Common myeloid progenitor, CD34-positive (primary cell): ENCODE data around the gene TATDN2.

Experiments used
- CTCF ChIA-PET: fragments of 350-600 bp; sonication (Branson Sonifier 250); formaldehyde crosslinking; loops from one replicate; lab custom pipeline; 2021; ENCODE audit warnings: antibody characterized with exemption; lab: Charles Lee
- POLR2A ChIA-PET: fragments of 350-600 bp; sonication (Branson Sonifier 250); formaldehyde crosslinking; loops from one replicate; lab custom pipeline; 2021; ENCODE audit warnings: antibody characterized with exemption; lab: Charles Lee
- DNase-seq, 3 donors: peaks; one replicate each; pipeline versions ENCODE4 v3.0.0 to v3.0.0-alpha.2; 2013
- H3K27ac ChIP-seq, 2 experiments: 1 replicate in 1 of 2; 2 replicates in 1 of 2; pipeline ENCODE4 v1.7.0; 2013; ENCODE audit warnings: inconsistent platforms in 2 of 2, low read length in 2 of 2, mild to moderate bottlenecking in 2 of 2, low read depth in 1 of 2, moderate library complexity in 1 of 2; ENCODE audit not compliant: severe bottlenecking in 2 of 2, insufficient read depth in 1 of 2, poor library complexity in 1 of 2
- H3K27me3 ChIP-seq, 5 experiments: replicated peaks in 2 of 5; 1 replicate in 3 of 5; 2 replicates in 2 of 5; pipeline versions ENCODE4 v1.6.1 to v1.7.0; 2013; ENCODE audit warnings: low read length in 4 of 5, mild to moderate bottlenecking in 2 of 5, moderate library complexity in 2 of 5, inconsistent platforms in 1 of 5; ENCODE audit not compliant: insufficient read depth in 5 of 5, control insufficient read depth in 4 of 5
- H3K36me3 ChIP-seq, 4 experiments: 1 replicate in 2 of 4; 2 replicates in 2 of 4; pipeline versions ENCODE4 v1.6.1 to v1.7.0; 2013; ENCODE audit warnings: low read length in 3 of 4, control low read depth in 1 of 4, mild to moderate bottlenecking in 1 of 4; ENCODE audit not compliant: control insufficient read depth in 4 of 4, insufficient read depth in 4 of 4
- H3K4me1 ChIP-seq, 4 experiments: 1 replicate in 3 of 4; 2 replicates in 1 of 4; pipeline versions ENCODE4 v1.6.1 to v1.7.1; 2013; ENCODE audit warnings: low read length in 3 of 4, mild to moderate bottlenecking in 3 of 4, control low read depth in 1 of 4, inconsistent platforms in 1 of 4, moderate library complexity in 1 of 4; ENCODE audit not compliant: control insufficient read depth in 4 of 4, insufficient read depth in 4 of 4; ENCODE audit errors: control extremely low read depth in 1 of 4
- H3K4me3 ChIP-seq, 7 experiments: 1 replicate in 4 of 7; 2 replicates in 3 of 7; pipeline versions ENCODE4 v1.5.1 to v1.7.0; 2013; ENCODE audit warnings: mild to moderate bottlenecking in 7 of 7, low read length in 6 of 7, moderate library complexity in 6 of 7, inconsistent platforms in 2 of 7, low read depth in 2 of 7, control low read depth in 1 of 7; ENCODE audit not compliant: insufficient read depth in 4 of 7, control insufficient read depth in 1 of 7; ENCODE audit errors: extremely low read depth in 1 of 7
- H3K9me3 ChIP-seq, 5 experiments: 1 replicate in 4 of 5; 2 replicates in 1 of 5; pipeline versions ENCODE4 v1.6.1 to v1.7.1; 2013; ENCODE audit warnings: low read length in 4 of 5, mild to moderate bottlenecking in 2 of 5, inconsistent platforms in 1 of 5, low read depth in 1 of 5, moderate library complexity in 1 of 5; ENCODE audit not compliant: control insufficient read depth in 4 of 5, insufficient read depth in 2 of 5; ENCODE audit errors: control extremely low read depth in 1 of 5
- WGBS: methylation state at CpG from one replicate; pipeline ENCODE4 v1.1.5; 2013; ENCODE audit not compliant: insufficient coverage; 5-methylcytosine and 5-hydroxymethylcytosine counted together

Gene TATDN2

GRCh38 chr3:10300087-10300486, 51.8 kb downstream of the TATDN2 start:
- no peak overlapping the region for H3K4me3 ChIP-seq
- H3K36me3 ChIP-seq, result peaks cover 4 to 63% (median 46%) of the 10 kb centered on the region in 4 experiments
- CTCF ChIA-PET, result interaction anchor here (1.1 to 1.4 kb wide), 4 partner anchors 14 to 367 kb away, joined by 3 to 4 read pairs (median 4); no protein-coding TSS in a partner anchor
- peaks cover 0 to 11% (median 7%) of the 10 kb centered on the region in 4 experiments for H3K4me1 ChIP-seq
- H3K27me3 ChIP-seq, result no peaks in the 10 kb centered on the region
- POLR2A ChIA-PET, result no interaction called here
- DNase-seq, result no peak
- WGBS, result 93% methylated on average over 9 of the region's 9 CpGs
- H3K9me3 ChIP-seq, result no peaks in the 10 kb centered on the region
- peak overlapping the region; percentile 7 to 60 for H3K27ac ChIP-seq

DNA sequence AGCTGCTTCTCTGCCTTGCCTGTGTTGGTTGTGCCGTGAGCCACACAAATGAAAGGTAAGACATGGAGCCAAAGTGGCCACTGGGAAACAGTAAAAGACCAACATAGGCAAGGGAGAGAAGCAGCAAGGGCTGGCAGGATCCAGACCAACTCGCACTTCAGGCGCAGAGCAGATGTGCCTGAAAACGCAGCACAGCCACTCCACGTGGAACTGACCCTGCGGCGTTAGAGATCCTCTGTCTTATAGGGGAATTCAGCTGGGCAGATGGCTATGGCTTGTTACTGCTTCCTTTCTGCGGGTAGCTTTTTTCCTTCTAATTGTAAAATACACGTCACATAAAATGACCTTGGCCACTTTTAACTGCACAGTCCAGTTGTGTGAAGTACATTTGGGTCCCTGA, 54.8 kb downstream of the TATDN2 start:
- 97% methylated on average over 9 of the region's 9 CpGs for WGBS
- H3K4me1 ChIP-seq, result peaks cover 0 to 11% (median 7%) of the 10 kb centered on the region in 4 experiments
- H3K27ac ChIP-seq, result no peak overlapping the region
- CTCF ChIA-PET, result interaction anchor here (0.6 to 1.3 kb wide), 4 partner anchors 10 to 21 kb away, joined by 3 read pairs; partner anchors contain the start of gene SEC13
- no peak overlapping the region for H3K4me3 ChIP-seq
- no peak for DNase-seq
- H3K27me3 ChIP-seq, result no peaks in the 10 kb centered on the region
- POLR2A ChIA-PET, result interaction anchor here (1.5 kb wide), 1 partner anchor 10 kb away, joined by 3 read pairs; no protein-coding TSS in a partner anchor
- peaks cover 14 to 80% (median 65%) of the 10 kb centered on the region in 4 experiments for H3K36me3 ChIP-seq
- H3K9me3 ChIP-seq, result no peaks in the 10 kb centered on the region

- DNase-seq, result no peak
- ChIA-PET POLR2A (interaction anchor here (1.5 kb wide), 1 partner anchor 11 kb away, joined by 3 read pairs; no protein-coding TSS in a partner anchor), CTCF (interaction anchor here (0.8 to 4.1 kb wide), 5 partner anchors 10 to 18 kb away, joined by 3 to 17 read pairs (median 3); partner anchors contain the start of gene SEC13)
- H3K9me3 ChIP-seq, result no peaks in the 10 kb centered on the region
- H3K4me3 ChIP-seq, result no peak overlapping the region
- peaks cover 15 to 80% (median 67%) of the 10 kb centered on the region in 4 experiments for H3K36me3 ChIP-seq
- H3K27ac ChIP-seq, result no peak overlapping the region
- peaks cover 0 to 11% (median 7%) of the 10 kb centered on the region in 4 experiments for H3K4me1 ChIP-seq
- H3K27me3 ChIP-seq, result no peaks in the 10 kb centered on the region
- WGBS, result 99% methylated on average over 8 of the region's 8 CpGs
These were observed 55.5 kb downstream of the TATDN2 start for GRCh38 chr3:10303785-10304184.

DNA sequence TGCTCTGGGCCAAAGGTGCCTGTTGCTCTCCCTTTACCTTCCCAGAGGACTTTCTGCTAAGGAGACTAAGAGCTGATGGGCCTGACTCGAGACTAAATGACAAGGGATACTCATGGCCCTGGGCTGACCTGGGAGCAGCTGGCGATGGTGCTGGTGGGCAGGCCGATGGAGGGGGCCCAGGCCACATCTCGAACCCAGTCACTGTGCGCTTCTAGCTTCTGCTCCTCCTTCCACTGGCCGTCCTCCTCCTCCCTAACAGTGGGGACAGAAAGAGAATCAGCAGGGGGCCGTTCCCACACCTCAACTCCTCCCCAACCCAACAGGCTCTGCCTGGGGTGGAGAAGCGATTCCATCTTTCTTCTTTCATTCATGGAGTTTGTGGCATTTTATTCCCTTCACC, 56.6 kb downstream of the TATDN2 start:
- Histone ChIP-seq H3K4me3 (no peak overlapping the region), H3K36me3 (peaks cover 17 to 79% (median 66%) of the 10 kb centered on the region in 4 experiments), H3K27me3 (no peaks in the 10 kb centered on the region), H3K9me3 (no peaks in the 10 kb centered on the region), H3K27ac (no peak overlapping the region), H3K4me1 (peaks cover 0 to 4% (median 2%) of the 10 kb centered on the region in 4 experiments)
- DNase-seq, result no peak
- ChIA-PET CTCF (interaction anchor here (1.2 to 4.1 kb wide), 4 partner anchors 11 to 18 kb away, joined by 4 to 17 read pairs (median 6); partner anchors contain the start of gene GHRL), POLR2A (no interaction called here)
- WGBS, result 96% methylated on average over 5 of the region's 8 CpGs

GRCh38 chr3:10305331-10305902, 57.2 kb downstream of the TATDN2 start:
- DNase-seq, result no peak
- no peaks in the 10 kb centered on the region for H3K4me1 ChIP-seq
- H3K27me3 ChIP-seq, result no peaks in the 10 kb centered on the region
- ChIA-PET POLR2A (no interaction called here), CTCF (interaction anchor here (1.3 to 4.1 kb wide), 3 partner anchors 11 to 18 kb away, joined by 4 to 17 read pairs (median 5); partner anchors contain the start of gene GHRL)
- no peaks in the 10 kb centered on the region for H3K9me3 ChIP-seq
- H3K4me3 ChIP-seq, result no peak overlapping the region
- H3K36me3 ChIP-seq, result peaks cover 17 to 79% (median 64%) of the 10 kb centered on the region in 4 experiments
- WGBS, result 89% methylated on average over 3 of the region's 4 CpGs
- H3K27ac ChIP-seq, result no peak overlapping the region

DNA sequence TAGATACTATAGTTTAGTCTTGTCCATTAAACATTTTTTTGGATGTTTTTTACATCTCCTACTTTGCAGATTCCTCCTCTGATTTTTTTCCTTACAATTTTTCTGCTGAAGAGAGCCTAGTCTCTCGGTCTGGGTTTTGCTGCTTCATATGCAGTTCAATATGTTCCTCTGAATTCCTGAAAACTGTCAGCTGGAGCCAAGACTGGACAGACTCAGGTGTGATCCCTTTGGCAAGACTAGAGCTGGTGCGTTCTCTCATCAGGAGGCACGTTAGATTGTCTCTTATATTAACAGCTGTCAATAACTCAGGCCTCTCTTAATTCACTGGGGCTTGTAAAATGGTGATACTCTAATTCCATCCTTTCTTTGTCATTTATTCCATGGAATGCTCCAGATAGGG, 57.9 kb downstream of the TATDN2 start:
- ChIA-PET POLR2A (no interaction called here), CTCF (interaction anchor here (1.4 to 4.1 kb wide), 2 partner anchors 10 to 19 kb away, joined by 5 to 17 read pairs; no protein-coding TSS in a partner anchor)
- Histone ChIP-seq H3K4me3 (no peak overlapping the region), H3K9me3 (no peaks in the 10 kb centered on the region), H3K27me3 (no peaks in the 10 kb centered on the region), H3K27ac (no peak overlapping the region), H3K36me3 (peaks cover 20 to 79% (median 64%) of the 10 kb centered on the region in 4 experiments), H3K4me1 (no peaks in the 10 kb centered on the region)
- no peak for DNase-seq
- 100% methylated on average over 3 of the region's 3 CpGs for WGBS

- Histone ChIP-seq H3K27ac (no peak overlapping the region), H3K36me3 (peaks cover 23 to 82% (median 66%) of the 10 kb centered on the region in 4 experiments), H3K27me3 (no peaks in the 10 kb centered on the region), H3K9me3 (no peaks in the 10 kb centered on the region), H3K4me1 (no peaks in the 10 kb centered on the region), H3K4me3 (no peak overlapping the region)
- WGBS, result no CpG with 5 or more reads among the region's 7 CpGs
- no peak for DNase-seq
- CTCF ChIA-PET, result interaction anchor here (1.0 kb wide), 1 partner anchor 12 kb away, joined by 4 read pairs; the partner anchor contains the start of gene SEC13
- POLR2A ChIA-PET, result no interaction called here
These were observed 60.4 kb downstream of the TATDN2 start for GRCh38 chr3:10308678-10309077.
